Subcutaneous adipose tissue (tissue), 4 donors: ENCODE data around the gene VPS37D. TPM values are rescaled to one million over a fixed set of nuclear protein-coding genes. Genes with fewer than 3 reads are reported as not detected.

ENCODE experiments used
- CTCF ChIP-seq: fragments of 450-650 bp; IDR thresholded peaks from one replicate; pipeline ENCODE4 v1.5.1; 2016; ENCODE audit warnings: low read depth, mild to moderate bottlenecking, control low read depth, antibody characterized with exemption, moderate library complexity
- small RNA-seq: library from RNA; depleted of rRNA; stranded (forward); fragments of <200 nt; gene quantifications from one replicate; pipeline ENCODE3, GENCODE V24; 2016
- total RNA-seq, 4 donors: library from RNA; depleted of rRNA; stranded (reverse); fragments of >200 nt; gene quantifications; one replicate each; pipeline ENCODE4 v1.1.0, GENCODE V29; 2016

The VPS37D gene
- total RNA-seq, 4 donors from 2014 or later = 2.6 to 3.7 (median 3.3) TPM; not detected in 1

GRCh38 chr7:73719806-73720169 is 52.2 kb downstream of the VPS37D start:
- no peak for TF ChIP-seq CTCF

- no peak for TF ChIP-seq CTCF
Observed at GRCh38 chr7:73721377-73721817, 53.8 kb downstream of the VPS37D start.

Small RNA genes within 50 kb of the gene (small RNA-seq; reads per million reads assigned to genes)
- gene MIR4284 = not detected

Other genes starting within 250 kb of the VPS37D start
- 1 to 10 TPM in 3 of 4 donors, under 1 TPM in 1; 0.98 to 2.4 (median 1.9) TPM for gene FZD9, start 234.1 kb upstream of the VPS37D start, total RNA-seq
- 10 to 100 TPM; 51.3 to 62.8 (median 59.9) TPM for gene BAZ1B, start 145.5 kb upstream of the VPS37D start, total RNA-seq
- 10 to 100 TPM; 61.0 to 91.4 (median 69.0) TPM for gene BCL7B, start 110.1 kb upstream of the VPS37D start, total RNA-seq
- gene TBL2, start 89.3 kb upstream of the VPS37D start, total RNA-seq = 10 to 100 TPM; 32.3 to 43.0 (median 37.1) TPM
- 100 to 1,000 TPM in 2 of 4 donors, 10 to 100 TPM in 2; 38.6 to 385 (median 85.1) TPM for gene MLXIPL, start 43.3 kb upstream of the VPS37D start, total RNA-seq
- 1 to 10 TPM; 2.6 to 7.3 (median 3.4) TPM for gene DNAJC30, start 15.6 kb downstream of the VPS37D start, total RNA-seq
- 10 to 100 TPM; 24.0 to 41.1 (median 32.8) TPM for gene BUD23, start 15.8 kb downstream of the VPS37D start, total RNA-seq
- gene STX1A, start 51.8 kb downstream of the VPS37D start, total RNA-seq = 10 to 100 TPM in 1 of 4 donors, 1 to 10 TPM in 3; 2.2 to 12.2 (median 3.4) TPM
- gene ABHD11, start 71.0 kb downstream of the VPS37D start, total RNA-seq = 10 to 100 TPM in 2 of 4 donors, 1 to 10 TPM in 2; 8.5 to 13.8 (median 11.5) TPM
- gene CLDN3, start 102.4 kb downstream of the VPS37D start, total RNA-seq = not detected
- 1 to 10 TPM in 2 of 4 donors, under 1 TPM in 1, not detected in 1; 0.68 to 3.5 (median 1.3) TPM for gene CLDN4, start 163.2 kb downstream of the VPS37D start, total RNA-seq
- gene METTL27, start 174.7 kb downstream of the VPS37D start, total RNA-seq = 1 to 10 TPM; 2.1 to 7.9 (median 2.4) TPM
- gene TMEM270, start 193.3 kb downstream of the VPS37D start, total RNA-seq = not detected